ENCODE measurements around the gene PPIP5K2. TPM values are rescaled to one million over a fixed set of nuclear protein-coding genes. Genes with fewer than 3 reads are reported as not detected.
"Not testable (repeated sequence)": the region's sequence is repeated elsewhere in the genome, so short reads cannot be mapped to it uniquely, and the experiment has no call there.

Gene PPIP5K2
- total and polyA plus RNA-seq, 2 donors from 2014 or later, result 17.1 to 56.4 TPM

- intact Hi-C loops (cut with DNase I), result no loop called here
- no peak overlapping the region for H3K9ac ChIP-seq (ENCODE audit: low read length in 3 of 3)
- no peak for TF ChIP-seq CTCF (IDR thresholded peaks at IDR 0.05; ENCODE audit: borderline replicate concordance, extremely low read depth, insufficient read depth)
- FAIRE-seq (peak; percentile 17), DNase-seq (no peak)
- no peaks in the 10 kb centered on the region for H3K36me3 ChIP-seq (ENCODE audit: control insufficient read depth in 2 of 3, insufficient read depth in 3 of 3, low read length in 3 of 3)
- H3K27ac ChIP-seq (ENCODE audit: low read depth in 2 of 2, low read length in 2 of 2), result no peak overlapping the region
- peaks cover 0 to 4% (median 0%) of the 10 kb centered on the region in 3 donors for H3K4me1 ChIP-seq (ENCODE audit: control insufficient read depth in 2 of 3, insufficient read depth in 2 of 3, low read depth in 1 of 3, low read length in 3 of 3)
- no peak overlapping the region for H3K4me3 ChIP-seq (ENCODE audit: low read length in 3 of 3)
- no peaks in the 10 kb centered on the region for H3K27me3 ChIP-seq (ENCODE audit: control insufficient read depth, insufficient read depth, low read length)
- H3K9me3 ChIP-seq (ENCODE audit: control insufficient read depth in 2 of 3, insufficient read depth in 1 of 3, low read length in 3 of 3), result no peaks in the 10 kb centered on the region
These were observed 96.6 kb downstream of the PPIP5K2 start for GRCh38 chr5:103216697-103217096.

GRCh38 chr5:103217101-103217500 is 97.0 kb downstream of the PPIP5K2 start:
- Histone ChIP-seq H3K27me3 (ENCODE audit: control insufficient read depth, insufficient read depth, low read length) (no peaks in the 10 kb centered on the region), H3K9ac (ENCODE audit: low read length in 3 of 3) (no peak overlapping the region), H3K36me3 (ENCODE audit: control insufficient read depth in 2 of 3, insufficient read depth in 3 of 3, low read length in 3 of 3) (no peaks in the 10 kb centered on the region), H3K4me1 (ENCODE audit: control insufficient read depth in 2 of 3, insufficient read depth in 2 of 3, low read depth in 1 of 3, low read length in 3 of 3) (peaks cover 0 to 4% (median 0%) of the 10 kb centered on the region in 3 donors), H3K4me3 (ENCODE audit: low read length in 3 of 3) (no peak overlapping the region), H3K9me3 (ENCODE audit: control insufficient read depth in 2 of 3, insufficient read depth in 1 of 3, low read length in 3 of 3) (no peaks in the 10 kb centered on the region), H3K27ac (ENCODE audit: low read depth in 2 of 2, low read length in 2 of 2) (no peak overlapping the region)
- intact Hi-C loops (cut with DNase I), result no loop called here
- FAIRE-seq (no peak), DNase-seq (no peak)
- TF ChIP-seq CTCF (IDR thresholded peaks at IDR 0.05; ENCODE audit: borderline replicate concordance, extremely low read depth, insufficient read depth), result no peak

GRCh38 chr5:103218164-103218563 is 98.1 kb downstream of the PPIP5K2 start:
- intact Hi-C loops (cut with DNase I), result no loop called here
- Histone ChIP-seq H3K27me3 (ENCODE audit: control insufficient read depth, insufficient read depth, low read length) (no peaks in the 10 kb centered on the region), H3K4me3 (ENCODE audit: low read length in 3 of 3) (no peak overlapping the region), H3K36me3 (ENCODE audit: control insufficient read depth in 2 of 3, insufficient read depth in 3 of 3, low read length in 3 of 3) (no peaks in the 10 kb centered on the region), H3K9me3 (ENCODE audit: control insufficient read depth in 2 of 3, insufficient read depth in 1 of 3, low read length in 3 of 3) (no peaks in the 10 kb centered on the region), H3K27ac (ENCODE audit: low read depth in 2 of 2, low read length in 2 of 2) (peak overlapping the region; percentile 63 to 65), H3K9ac (ENCODE audit: low read length in 3 of 3) (peak overlapping the region in 1 of 3 donors; percentile 12), H3K4me1 (ENCODE audit: control insufficient read depth in 2 of 3, insufficient read depth in 2 of 3, low read depth in 1 of 3, low read length in 3 of 3) (peaks cover 0 to 4% (median 0%) of the 10 kb centered on the region in 3 donors)
- DNase-seq (peak in 2 of 5 donors; percentile 17 to 53), FAIRE-seq (peak; percentile 89)
- no peak for TF ChIP-seq CTCF (IDR thresholded peaks at IDR 0.05; ENCODE audit: borderline replicate concordance, extremely low read depth, insufficient read depth)

GRCh38 chr5:103219074-103219473 is 99.0 kb downstream of the PPIP5K2 start:
- H3K27me3 ChIP-seq (ENCODE audit: control insufficient read depth, insufficient read depth, low read length); H3K9me3 ChIP-seq (ENCODE audit: control insufficient read depth in 2 of 3, insufficient read depth in 1 of 3, low read length in 3 of 3); FAIRE-seq; H3K4me3 ChIP-seq (ENCODE audit: low read length in 3 of 3); H3K27ac ChIP-seq (ENCODE audit: low read depth in 2 of 2, low read length in 2 of 2); H3K4me1 ChIP-seq (ENCODE audit: control insufficient read depth in 2 of 3, insufficient read depth in 2 of 3, low read depth in 1 of 3, low read length in 3 of 3); H3K9ac ChIP-seq (ENCODE audit: low read length in 3 of 3); intact Hi-C loops (cut with DNase I); H3K36me3 ChIP-seq (ENCODE audit: control insufficient read depth in 2 of 3, insufficient read depth in 3 of 3, low read length in 3 of 3); DNase-seq: not testable (repeated sequence)

Data from kidney (tissue), 14 donors.